Tibial artery (tissue), 4 donors: ENCODE data around the gene SLC47A2.
A peak's percentile ranks its signal among the peaks of the same experiment; 100 is the strongest.

ENCODE experiments used
- DNase-seq, 2 donors: peaks; one replicate each; pipeline ENCODE4 v3.0.0-alpha.2; 2019
- H3K27ac ChIP-seq, 2 donors: fragments of 200-600 bp; sonication (generic) in 1 of 2; 1 replicate in 1 of 2; 2 replicates in 1 of 2; pipeline ENCODE4 v1.5.1; 2018 to 2019; ENCODE audit warnings: mild to moderate bottlenecking in 1 of 2
- H3K27me3 ChIP-seq, 2 donors: fragments of 200-600 bp; sonication (generic) in 1 of 2; one replicate each; pipeline versions ENCODE4 v1.5.1 to v1.6.0; 2016 to 2019
- H3K36me3 ChIP-seq, 3 donors: fragments of 200-600 bp; sonication (generic) in 2 of 3; one replicate each; pipeline ENCODE4 v1.5.1; 2016 to 2019; ENCODE audit warnings: mild to moderate bottlenecking in 2 of 3
- H3K4me1 ChIP-seq, 4 donors: fragments of 200-600 bp; sonication (generic) in 2 of 4; 1 replicate in 3 of 4; 2 replicates in 1 of 4; pipeline ENCODE4 v1.5.1; 2016 to 2019
- H3K4me3 ChIP-seq, 2 donors: fragments of 200-600 bp; sonication (generic) in 1 of 2; 1 replicate in 1 of 2; 2 replicates in 1 of 2; pipeline ENCODE4 v1.5.1; 2018 to 2019; ENCODE audit warnings: mild to moderate bottlenecking in 2 of 2
- H3K9me3 ChIP-seq, 3 donors: fragments of 200-600 bp; sonication (generic) in 1 of 3; one replicate each; pipeline ENCODE4 v1.5.1; 2016 to 2019
- CTCF ChIP-seq, 2 experiments: fragments of 200-600 bp in 1 of 2; fragments of 450-650 bp in 1 of 2; IDR thresholded peaks; one replicate each; pipeline ENCODE4 v1.5.1; 2017 to 2019; ENCODE audit warnings: antibody characterized with exemption in 2 of 2, mild to moderate bottlenecking in 1 of 2, moderate library complexity in 1 of 2
- intact Hi-C: fragments of 100-400 bp; cut with DNase I; formaldehyde crosslinking; loops from one replicate; pipeline ENCODE4 v1.15.0; 2023; ENCODE audit warnings: low total_unique reads

SLC47A2 gene

DNA sequence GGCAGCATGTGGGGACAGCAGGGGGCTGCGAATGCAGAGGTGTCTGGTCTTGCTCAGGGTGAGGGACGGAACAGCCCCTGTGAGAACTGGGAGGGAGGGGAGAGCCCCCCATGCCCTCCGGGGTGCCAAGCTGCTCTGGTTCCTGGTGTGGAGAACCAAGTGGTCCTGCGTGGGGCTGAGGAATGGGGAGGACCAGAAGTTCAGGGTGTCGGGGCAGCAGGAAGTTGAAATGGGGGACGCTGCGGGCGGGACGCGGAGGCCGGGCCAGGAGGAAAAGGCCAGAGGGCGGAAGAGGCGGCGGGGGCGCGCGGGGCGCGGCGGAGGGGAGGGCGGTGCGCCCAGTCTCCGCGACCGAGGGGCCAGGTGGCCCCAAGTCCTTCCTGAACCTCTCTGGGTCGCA lies 28.1 kb upstream of the SLC47A2 start:
- intact Hi-C loops, result no loop called here
- H3K27me3 ChIP-seq, result no peaks in the 10 kb centered on the region
- H3K9me3 ChIP-seq, result no peaks in the 10 kb centered on the region
- peak overlapping the region; percentile 41 to 65 for H3K27ac ChIP-seq
- no peak for TF ChIP-seq CTCF (IDR thresholded peaks at IDR 0.05)
- H3K36me3 ChIP-seq, result no peaks in the 10 kb centered on the region
- DNase-seq, result no peak
- peaks cover 0 to 29% (median 21%) of the 10 kb centered on the region in 4 donors for H3K4me1 ChIP-seq
- peak overlapping the region; percentile 46 to 60 for H3K4me3 ChIP-seq

- DNase-seq, result peak in 1 of 2 donors; percentile 61
- H3K4me1 ChIP-seq, result peaks cover 0 to 22% (median 17%) of the 10 kb centered on the region in 4 donors
- TF ChIP-seq CTCF (IDR thresholded peaks at IDR 0.05), result no peak
- H3K9me3 ChIP-seq, result no peaks in the 10 kb centered on the region
- no peak overlapping the region for H3K27ac ChIP-seq
- H3K36me3 ChIP-seq, result no peaks in the 10 kb centered on the region
- intact Hi-C loops, result no loop called here
- H3K27me3 ChIP-seq, result no peaks in the 10 kb centered on the region
- no peak overlapping the region for H3K4me3 ChIP-seq
Observed at GRCh38 chr17:19743101-19744100, 27.0 kb upstream of the SLC47A2 start.

DNA sequence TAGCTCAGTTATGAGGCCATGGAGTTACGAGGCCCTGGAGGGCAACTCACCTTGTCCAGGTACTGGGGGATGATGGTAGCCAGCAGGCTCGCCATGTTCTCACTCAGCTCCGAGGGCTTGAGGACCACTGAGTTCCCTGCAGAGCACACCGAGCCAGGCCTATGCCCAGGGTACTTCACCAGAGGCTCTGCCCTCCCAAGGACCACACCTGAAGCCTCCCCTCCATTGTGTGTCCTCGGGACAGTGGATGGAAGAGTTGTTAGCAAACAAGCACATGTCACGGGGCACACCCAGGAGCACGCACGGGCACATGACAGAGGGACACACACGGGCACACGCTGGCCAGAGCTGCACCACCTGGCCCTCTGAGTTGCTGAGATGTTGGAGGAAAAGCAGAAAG lies 26.1 kb upstream of the SLC47A2 start:
- TF ChIP-seq CTCF (IDR thresholded peaks at IDR 0.05), result no peak
- DNase-seq, result peak in 1 of 2 donors; percentile 62
- H3K27ac ChIP-seq, result no peak overlapping the region
- H3K4me3 ChIP-seq, result no peak overlapping the region
- no peaks in the 10 kb centered on the region for H3K27me3 ChIP-seq
- intact Hi-C loops, result no loop called here
- H3K36me3 ChIP-seq, result no peaks in the 10 kb centered on the region
- H3K9me3 ChIP-seq, result no peaks in the 10 kb centered on the region
- peaks cover 0 to 13% (median 12%) of the 10 kb centered on the region in 4 donors for H3K4me1 ChIP-seq

- H3K36me3 ChIP-seq, result no peaks in the 10 kb centered on the region
- H3K4me1 ChIP-seq, result peaks cover 0 to 13% (median 12%) of the 10 kb centered on the region in 4 donors
- DNase-seq, result no peak
- intact Hi-C loops, result no loop called here
- no peaks in the 10 kb centered on the region for H3K9me3 ChIP-seq
- TF ChIP-seq CTCF (IDR thresholded peaks at IDR 0.05), result no peak
- no peak overlapping the region for H3K4me3 ChIP-seq
- H3K27ac ChIP-seq, result no peak overlapping the region
- no peaks in the 10 kb centered on the region for H3K27me3 ChIP-seq
Observed at GRCh38 chr17:19741832-19742457, 25.6 kb upstream of the SLC47A2 start.

- H3K27me3 ChIP-seq, result no peaks in the 10 kb centered on the region
- H3K27ac ChIP-seq, result no peak overlapping the region
- no peaks in the 10 kb centered on the region for H3K36me3 ChIP-seq
- H3K4me1 ChIP-seq, result peaks cover 0 to 13% (median 12%) of the 10 kb centered on the region in 4 donors
- H3K9me3 ChIP-seq, result no peaks in the 10 kb centered on the region
- no peak for DNase-seq
- no peak for TF ChIP-seq CTCF (IDR thresholded peaks at IDR 0.05)
- H3K4me3 ChIP-seq, result no peak overlapping the region
- intact Hi-C loops, result no loop called here
Observed at GRCh38 chr17:19740933-19741332, 24.5 kb upstream of the SLC47A2 start.
